Inflammatory macrophage treated with lipopolysaccharide for 1 hour (primary cell): Measurements from ENCODE around the gene LDB3.

ENCODE experiments used
- DNase-seq, 2 donors: peaks; one replicate each; pipeline ENCODE4 v3.0.0-alpha.2; 2020 to 2022

LDB3 gene

DNA sequence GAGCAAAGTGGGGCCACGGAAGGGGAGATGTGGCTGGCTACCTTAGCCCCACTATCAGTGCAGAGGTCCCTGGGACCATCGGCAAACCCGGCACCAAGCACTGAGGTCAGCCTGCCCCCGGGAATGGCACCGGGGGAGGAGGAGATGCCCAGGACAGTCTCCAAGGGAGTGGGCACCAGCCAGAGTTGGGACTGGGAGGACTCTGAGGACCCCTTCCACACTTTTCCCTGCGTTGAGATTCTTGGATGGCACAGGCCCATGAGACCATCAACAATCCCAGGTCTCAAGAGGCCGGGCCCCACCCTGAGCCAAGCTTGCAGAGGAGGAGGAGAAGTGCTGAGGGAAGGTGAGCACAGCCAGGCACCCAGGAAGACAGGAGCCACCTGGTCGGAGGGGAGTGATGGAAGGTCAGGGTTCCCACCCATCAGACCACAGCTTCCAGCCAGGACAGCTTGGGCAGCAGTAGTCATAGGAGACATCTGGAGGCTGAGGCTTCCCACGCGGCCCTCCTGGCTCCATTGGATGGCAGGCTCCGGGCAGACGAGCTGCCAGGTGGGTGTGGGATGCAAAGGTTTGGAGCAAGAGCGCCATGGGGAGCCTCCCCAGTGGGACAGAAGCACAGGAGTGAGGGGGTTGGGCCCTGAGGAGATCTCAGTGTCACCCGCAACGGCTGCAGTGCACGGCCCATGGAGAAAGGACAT is 16.5 kb upstream of the LDB3 start:
- no peak for DNase-seq

GRCh38 chr10:86652361-86653202 is 15.7 kb upstream of the LDB3 start:
- no peak for DNase-seq

DNA sequence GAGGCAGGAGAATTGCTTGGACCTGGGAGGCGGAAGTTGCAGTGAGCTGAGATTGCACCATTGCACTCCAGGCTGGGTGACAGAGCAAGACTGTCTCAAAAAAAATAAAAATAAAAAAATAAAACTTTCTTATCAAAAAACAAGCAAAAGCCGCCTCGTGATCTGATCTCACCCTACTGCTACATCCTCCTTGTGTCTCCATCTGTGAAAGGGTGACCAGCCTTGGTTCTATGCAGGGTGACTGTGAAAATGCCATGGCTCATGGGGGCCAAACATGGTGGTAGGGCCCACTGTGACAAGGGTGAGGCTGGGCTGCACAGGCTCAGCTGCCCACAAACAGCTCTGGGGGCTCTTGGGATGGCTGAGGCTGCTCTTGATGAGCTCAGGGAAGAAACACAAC is 14.9 kb upstream of the LDB3 start:
- DNase-seq, result no peak

DNA sequence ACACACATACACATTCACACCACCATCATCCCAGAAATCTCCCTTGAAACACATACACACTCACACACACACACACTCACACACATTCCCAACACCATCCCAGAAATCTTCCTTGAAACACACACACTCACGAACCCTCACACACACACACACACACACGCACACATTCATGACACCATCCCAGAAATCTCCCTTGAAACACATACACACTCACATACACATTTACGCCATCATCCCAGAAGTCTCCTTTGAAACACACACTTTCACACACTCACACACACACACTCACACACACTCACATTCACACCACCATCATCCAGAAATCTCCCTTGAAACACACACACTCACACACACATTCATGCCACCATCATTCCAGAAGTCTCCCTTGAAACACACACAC is 14.3 kb upstream of the LDB3 start:
- no peak for DNase-seq

GRCh38 chr10:86654411-86655172 is 13.7 kb upstream of the LDB3 start, which contains the start of gene OPN4:
TSS of gene OPN4 (plus strand) at chr10:86654547. CDS start at chr10:86654784, 237 bp downstream.
- DNase-seq, result no peak

DNA sequence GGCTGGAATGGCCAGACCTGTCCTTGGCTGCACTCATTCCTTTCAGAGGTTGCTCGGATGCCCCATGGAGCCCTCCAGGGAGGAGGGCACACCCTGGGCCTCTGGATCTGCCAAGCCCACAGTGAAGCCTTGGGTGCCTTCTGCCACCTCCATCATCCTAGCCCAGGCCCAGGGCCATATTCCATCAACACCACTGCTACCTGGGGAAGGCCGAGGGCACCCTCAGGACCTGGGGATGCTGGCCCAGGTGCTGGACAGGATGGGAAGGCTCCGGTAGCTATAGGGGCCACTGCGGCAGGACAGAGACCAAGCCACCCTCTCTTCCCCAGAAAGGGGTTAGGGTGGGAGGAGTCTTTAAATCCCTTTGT is 13.2 kb upstream of the LDB3 start:
- no peak for DNase-seq

DNA sequence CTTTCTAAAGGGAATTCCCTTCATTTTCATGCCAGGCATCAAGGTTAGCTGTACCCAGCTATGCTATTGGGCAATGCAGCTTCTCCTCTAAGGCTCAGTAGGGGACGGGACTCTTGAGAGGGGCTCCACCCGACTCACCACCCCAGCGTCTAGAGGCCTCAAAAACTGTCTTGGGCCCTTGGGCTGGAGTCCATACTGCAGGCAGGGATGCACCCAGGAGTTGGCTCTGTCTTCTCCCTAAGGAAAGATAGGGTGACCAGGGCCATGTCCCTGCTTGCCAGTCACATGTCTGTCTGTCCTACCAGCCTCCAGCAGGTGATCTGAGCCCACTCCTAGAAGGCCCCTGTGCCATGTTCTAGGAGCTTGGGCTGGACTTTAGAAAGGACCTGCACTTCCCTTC is 12.7 kb upstream of the LDB3 start:
- no peak for DNase-seq

- no peak for DNase-seq
Measured at GRCh38 chr10:86657011-86657395, 11.3 kb upstream of the LDB3 start.

DNA sequence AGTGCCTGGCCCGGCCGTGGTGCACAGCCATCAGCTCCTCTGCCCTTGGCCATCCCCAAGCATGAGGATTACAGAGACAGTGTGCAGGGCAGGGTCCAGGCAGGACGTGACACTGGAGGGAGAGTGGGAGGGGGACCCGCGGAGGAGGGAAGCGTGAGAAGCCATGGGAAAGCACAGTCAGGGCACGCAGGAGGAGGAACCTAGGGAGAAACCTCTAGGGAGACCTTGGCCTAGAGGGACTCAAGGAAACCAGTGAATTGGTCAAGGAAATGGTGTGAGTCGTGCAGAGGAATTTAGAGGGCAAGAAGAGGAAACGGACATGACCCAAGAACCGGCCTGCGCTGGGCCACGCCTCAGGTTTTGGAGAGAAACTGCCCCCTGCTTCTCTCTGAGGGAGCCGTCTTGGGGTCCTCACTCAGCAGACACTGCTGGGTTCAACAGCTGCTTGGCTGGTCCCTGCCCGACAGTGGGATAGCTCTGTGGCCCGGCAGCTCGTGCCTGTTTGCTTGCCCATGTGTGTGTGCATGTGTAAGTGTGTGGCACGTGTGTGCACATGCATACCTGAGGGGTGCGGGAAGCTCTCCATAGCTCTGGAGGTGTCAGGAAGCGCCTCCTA is 10.8 kb upstream of the LDB3 start:
- DNase-seq, result no peak

- no peak for DNase-seq
Measured at GRCh38 chr10:86658261-86658741, 10.0 kb upstream of the LDB3 start.

DNA sequence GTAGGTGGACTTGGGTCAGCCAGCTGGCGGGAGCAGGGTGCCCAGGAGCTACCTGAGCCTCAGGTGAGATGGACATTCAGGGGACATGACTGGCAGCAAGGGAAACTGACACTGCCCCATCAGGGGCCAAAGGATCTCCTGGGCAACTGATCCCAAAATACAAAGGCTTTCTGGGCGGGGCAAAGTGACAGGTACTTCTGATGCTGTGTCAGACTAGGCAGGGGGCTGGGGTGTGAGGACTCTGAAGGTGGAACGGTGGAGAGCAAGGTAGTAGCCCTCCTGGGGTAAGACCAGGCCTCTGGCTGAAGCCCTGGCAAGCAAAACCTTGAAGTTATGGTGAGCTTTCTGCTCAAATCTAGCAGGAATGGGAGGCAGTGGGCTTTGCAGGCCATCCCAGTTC is 9.6 kb upstream of the LDB3 start:
- no peak for DNase-seq

- no peak for DNase-seq
Measured at GRCh38 chr10:86659161-86659691, 9.1 kb upstream of the LDB3 start.

- no peak for DNase-seq
Measured at GRCh38 chr10:86659721-86660453, 8.4 kb upstream of the LDB3 start.

- no peak for DNase-seq
Measured at GRCh38 chr10:86661161-86662025, 6.9 kb upstream of the LDB3 start.

GRCh38 chr10:86662186-86663045 is 5.9 kb upstream of the LDB3 start:
- no peak for DNase-seq

GRCh38 chr10:86663046-86663345 is 5.3 kb upstream of the LDB3 start:
- no peak for DNase-seq

- DNase-seq, result no peak
Measured at GRCh38 chr10:86663576-86664339, 4.6 kb upstream of the LDB3 start.

GRCh38 chr10:86664341-86665217 is 3.7 kb upstream of the LDB3 start:
- DNase-seq, result no peak
